HG03354 (cell line): Measurements from ENCODE around the gene ANKS1B.

Experiments
- ATAC-seq: cut with Tn5 transposase; IDR thresholded peaks from one replicate; pipeline ENCODE4 v1.9.1; 2021; ENCODE audit warnings: mild to moderate bottlenecking; ENCODE audit not compliant: unreplicated experiment, poor library complexity, severe bottlenecking

ANKS1B gene

DNA sequence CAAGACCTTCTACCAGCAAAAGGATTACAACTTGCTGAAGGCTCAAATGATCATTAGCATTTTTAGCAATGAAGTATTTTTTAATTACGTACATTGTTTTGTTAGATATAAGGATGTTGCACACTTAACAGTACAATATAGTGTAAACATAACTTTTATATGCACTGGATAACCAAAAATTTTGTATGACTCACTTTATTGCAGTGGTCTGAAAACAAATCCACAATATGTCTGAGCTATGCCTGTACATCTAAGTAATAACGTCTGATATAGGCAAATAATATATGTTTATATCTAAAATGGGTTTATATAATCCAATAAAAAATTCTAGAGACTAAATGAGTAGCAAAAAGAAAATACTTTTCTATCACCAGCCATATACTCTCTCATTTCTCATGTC is 10.6 kb downstream of the ANKS1B start:
- ATAC-seq: no peak

DNA sequence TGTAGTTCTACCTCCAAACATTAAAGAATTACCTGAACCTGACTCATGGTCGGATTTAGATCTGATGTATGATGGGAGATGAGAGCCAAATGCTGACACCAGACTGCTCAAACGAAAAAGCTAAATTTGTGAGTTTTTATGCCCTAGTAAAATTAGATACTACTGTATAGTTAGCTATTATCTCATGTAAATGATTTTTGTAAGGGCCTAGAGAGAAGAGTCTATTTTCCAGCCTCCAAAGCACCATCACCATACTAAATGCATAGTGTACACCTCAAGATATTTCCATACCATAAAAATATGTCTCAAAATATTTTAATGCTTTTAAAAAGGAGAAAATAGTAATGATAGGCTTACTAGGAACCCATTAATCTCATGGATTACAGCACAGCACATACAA is 18.3 kb downstream of the ANKS1B start:
- no peak for ATAC-seq

DNA sequence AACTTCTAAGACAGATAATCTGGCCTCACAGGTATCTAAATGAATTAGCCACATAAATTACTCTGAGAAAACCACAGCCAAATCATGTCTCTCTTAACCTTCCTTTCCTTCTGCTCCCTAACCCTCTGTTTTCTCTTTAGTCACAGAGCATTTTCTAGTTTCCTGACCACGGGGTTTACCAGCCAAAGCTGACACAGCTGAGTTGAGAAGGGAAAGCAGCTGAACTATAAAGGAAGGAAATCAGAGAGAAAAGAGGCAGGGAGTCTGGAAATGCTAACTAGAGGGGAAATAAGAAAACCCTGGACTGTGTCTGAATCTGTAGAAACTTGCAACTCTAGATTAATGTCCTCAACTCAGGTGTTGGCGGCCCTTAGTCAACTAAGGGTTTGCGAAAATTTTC is 24.4 kb downstream of the ANKS1B start:
- ATAC-seq: no peak

DNA sequence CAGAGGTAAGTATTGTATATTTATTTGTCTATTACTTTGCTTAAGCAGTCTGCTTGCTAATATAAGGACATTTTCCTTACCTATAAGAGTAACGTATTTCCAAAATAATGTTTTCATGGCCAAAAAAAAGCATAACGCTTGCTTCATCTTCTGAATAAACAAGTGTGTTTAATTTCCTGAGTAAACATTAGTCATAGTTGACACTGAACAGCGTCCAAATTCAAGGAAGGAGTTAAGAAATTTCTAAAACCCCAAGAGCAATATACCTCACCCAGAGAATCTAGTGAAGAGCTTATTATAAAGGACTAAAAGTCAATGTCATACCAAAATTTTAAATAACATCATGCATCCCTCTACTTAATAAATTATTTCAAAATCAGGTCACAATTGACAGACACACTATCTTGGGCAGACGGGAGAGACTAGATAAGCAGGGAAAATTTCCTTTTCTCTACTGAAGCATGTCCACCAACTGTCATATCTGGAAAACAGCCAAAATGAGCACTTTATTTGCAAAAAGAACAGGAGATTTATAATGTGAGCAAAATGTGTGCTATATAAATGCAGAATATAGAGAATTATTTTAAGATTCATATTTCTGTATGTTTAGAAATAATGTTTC is 25.1 kb downstream of the ANKS1B start:
- ATAC-seq: no peak

DNA sequence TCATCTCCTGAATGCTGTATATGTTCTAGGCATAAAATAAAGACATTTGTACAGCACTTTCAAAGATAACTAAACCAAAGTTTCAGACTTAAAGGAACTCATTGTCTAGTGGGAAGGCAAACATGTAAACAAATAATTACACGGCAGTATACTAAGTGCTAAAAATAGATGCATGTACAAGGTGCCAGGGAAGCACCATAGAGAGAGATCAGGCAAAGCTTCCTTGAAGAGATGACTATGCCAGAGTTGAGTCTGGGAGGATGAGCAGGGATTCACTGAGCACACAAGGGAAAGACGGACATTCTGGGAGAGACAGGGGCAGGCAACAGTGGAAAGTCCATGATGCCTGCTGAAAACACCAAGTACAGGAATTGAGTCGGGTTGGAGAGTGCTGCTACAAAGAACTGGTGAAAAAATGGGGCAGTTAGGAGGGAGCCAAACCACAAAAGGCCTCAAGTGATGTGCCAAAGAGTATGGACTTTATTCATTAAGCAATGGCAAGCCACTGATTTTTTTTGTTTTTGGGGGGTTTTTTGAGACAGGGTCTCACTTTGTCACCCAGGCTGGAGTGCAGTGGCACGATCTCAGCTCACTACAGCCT is 26.8 kb downstream of the ANKS1B start:
- ATAC-seq: no peak

DNA sequence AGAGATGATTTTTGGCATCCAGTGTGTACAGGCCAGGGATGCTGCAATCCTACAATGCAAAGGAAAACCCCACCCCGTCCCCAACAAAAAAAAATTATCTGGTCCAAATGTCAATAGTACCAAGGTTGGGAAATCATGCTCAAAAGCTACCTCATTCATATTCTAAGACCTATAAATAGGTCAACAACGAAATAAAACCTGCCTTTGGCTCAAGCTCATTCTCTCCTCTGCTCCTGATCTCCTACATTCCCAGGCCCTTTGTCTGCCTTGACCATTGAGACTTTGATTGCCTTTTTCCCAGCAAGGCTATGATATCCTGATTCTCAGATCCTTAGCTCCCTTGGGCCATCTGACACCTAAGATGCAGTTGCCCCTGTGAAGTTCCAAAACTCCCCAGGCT is 30.0 kb downstream of the ANKS1B start:
- ATAC-seq: no peak

DNA sequence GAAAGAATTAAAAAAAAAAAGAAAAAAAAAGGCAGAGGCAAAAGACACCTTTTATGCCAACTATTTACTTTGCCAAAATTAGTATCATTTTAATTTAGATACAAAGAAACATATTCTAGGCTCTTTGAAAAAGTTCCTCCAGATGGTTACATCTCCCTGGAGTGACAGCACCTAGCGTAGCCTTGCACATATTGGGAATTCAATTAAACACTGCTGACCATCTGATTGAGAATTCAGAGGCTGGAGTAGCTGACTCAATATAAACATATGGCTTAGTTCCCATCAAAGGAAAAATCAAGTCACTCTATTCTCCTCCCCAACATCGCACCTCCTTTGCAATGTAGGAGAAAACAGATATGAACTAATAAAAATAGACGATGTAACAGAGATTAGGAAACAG is 36.4 kb downstream of the ANKS1B start:
- no peak for ATAC-seq

DNA sequence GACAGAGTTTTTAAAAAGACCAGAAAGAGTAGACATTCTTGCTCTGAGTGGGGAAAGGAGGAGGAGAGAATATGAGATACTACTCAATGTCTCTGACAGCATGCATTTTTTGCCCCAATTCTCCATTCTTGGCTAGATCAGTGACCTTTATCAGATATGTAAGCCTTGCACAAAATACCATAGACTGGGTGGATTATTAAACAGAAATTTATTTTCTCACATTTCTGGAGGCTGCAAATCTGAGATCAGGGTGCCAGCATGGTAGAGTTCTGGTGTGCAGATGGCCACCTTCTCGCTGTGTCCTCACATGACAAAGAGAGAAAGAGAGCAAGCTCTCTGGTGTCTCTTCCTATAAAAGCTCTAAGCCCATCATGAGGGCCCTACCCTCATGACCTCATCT is 38.6 kb downstream of the ANKS1B start:
- no peak for ATAC-seq

DNA sequence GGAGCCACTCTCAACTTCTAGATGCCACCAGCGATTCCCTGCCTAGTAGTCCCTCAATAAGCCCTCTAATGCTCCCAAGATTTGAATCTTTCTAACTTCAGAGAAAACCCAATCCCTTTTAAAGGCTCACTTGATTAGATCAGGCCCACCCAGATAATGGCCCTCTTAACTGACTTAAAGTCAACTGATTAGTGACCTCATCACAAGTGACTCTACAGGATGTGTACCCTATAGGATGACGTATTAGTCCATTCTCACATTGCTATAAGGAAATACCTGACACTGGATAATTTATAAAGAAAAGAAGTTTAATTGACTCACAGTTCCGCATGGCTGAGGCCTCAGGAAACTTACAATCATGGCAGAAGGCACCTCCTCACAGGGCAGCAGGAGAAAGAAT is 49.1 kb downstream of the ANKS1B start:
- no peak for ATAC-seq

DNA sequence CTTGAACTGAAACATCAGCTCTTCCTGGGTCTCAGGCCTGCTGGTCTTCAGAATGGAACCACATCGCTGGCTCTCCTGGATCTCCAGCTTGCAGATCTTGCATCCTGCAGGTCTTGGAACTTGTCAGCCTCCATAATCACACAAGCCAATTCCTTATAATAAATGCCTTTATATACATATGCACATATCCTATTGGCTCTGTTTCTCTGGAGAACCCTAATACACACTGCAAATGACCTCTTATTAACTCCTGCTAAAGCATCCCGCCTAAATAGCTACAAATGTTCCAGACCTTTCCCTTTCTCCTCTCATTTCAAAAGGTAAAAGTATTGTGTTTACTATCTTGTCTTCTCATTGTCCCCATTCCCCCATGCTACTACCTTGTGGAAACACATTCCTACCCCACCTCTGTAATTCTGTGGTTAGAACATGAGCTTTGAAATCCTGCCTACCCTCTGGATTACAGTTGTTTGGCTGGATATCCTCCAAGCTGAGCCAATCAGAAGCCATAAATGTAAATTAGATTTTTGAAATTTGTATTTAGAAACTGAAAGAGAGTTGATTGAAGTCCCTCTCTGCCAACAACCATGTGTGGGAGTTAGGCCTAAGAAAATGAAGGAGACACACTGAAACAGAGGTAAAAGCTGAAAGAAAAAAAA is 58.1 kb downstream of the ANKS1B start:
- no peak for ATAC-seq

DNA sequence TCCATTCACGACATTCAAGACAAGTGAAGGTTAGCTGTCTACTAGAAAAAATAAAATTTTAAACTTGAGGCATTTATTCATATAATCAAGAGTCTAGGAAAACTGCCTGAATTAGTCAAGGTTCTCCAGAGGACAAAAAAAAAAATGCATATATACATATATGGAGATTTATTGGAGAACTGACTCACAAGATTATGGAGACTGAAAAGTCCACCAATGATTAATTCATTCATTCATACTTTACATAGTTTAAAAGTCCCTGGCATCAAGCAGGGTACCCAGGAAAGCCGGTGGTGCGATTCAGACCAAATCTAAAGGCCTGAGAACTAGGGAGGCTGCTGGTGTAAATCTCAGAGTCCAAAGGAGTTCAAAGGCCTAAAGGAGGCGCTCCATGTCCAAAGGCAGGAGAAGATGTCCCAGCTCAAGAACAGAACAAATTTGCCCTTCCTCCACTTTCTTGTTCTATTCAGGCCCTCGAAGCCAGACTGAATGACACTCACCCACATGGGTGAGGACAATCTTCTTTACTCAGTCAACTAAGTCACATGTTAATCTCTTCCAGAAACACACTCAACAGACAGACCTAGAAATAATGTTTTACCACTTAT is 64.3 kb downstream of the ANKS1B start:
- no peak for ATAC-seq

DNA sequence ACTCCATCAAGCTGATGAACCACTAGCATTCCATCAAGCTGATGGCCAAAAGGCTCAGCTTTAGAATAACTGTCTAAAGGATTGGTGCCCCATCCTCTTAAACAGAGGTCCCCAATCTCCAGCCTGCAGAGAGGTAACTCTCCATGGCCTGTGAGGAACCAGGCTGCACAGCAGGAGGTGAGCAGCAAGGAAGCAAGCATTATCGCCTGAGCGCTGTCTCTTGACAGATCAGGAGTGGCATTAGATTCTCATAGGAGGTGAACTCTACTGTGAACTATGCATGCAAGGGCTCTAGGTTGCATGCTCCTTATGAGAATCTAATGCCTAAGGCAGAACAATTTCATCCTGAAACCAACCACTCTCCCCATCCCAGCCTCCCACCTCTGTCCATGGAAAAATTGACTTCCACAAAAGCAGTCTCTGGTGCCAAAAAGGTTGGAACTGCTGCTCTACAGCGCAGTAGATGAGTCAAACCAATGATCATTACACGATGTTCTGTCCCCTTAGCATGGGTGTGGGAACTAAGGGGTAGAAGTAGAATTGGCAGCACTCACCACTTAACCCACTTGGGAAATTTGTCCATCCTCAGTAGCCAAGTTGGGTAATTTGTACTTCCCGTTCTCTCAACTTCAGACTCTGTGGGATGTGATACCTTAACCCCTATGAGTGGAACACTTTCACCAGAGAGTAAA is 66.9 kb downstream of the ANKS1B start:
- ATAC-seq: no peak

DNA sequence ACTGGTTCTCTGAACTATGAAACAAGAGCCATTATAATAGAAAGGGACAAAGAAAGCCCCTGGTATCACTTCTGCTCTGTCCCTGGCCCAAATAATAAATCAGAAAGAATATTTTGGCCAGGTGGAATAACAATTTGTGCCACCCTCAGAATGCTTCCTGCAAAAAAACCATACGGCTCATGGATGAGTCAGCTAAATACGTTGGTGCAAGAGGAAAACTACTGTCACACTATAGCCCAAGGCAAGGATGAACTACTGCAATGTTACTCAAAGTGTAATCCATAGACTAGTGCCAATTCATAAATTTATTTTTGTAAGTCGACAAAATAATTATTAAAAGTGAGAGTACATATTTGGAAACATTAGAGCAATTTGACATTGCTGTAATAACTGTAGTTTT is 68.2 kb downstream of the ANKS1B start:
- no peak for ATAC-seq

DNA sequence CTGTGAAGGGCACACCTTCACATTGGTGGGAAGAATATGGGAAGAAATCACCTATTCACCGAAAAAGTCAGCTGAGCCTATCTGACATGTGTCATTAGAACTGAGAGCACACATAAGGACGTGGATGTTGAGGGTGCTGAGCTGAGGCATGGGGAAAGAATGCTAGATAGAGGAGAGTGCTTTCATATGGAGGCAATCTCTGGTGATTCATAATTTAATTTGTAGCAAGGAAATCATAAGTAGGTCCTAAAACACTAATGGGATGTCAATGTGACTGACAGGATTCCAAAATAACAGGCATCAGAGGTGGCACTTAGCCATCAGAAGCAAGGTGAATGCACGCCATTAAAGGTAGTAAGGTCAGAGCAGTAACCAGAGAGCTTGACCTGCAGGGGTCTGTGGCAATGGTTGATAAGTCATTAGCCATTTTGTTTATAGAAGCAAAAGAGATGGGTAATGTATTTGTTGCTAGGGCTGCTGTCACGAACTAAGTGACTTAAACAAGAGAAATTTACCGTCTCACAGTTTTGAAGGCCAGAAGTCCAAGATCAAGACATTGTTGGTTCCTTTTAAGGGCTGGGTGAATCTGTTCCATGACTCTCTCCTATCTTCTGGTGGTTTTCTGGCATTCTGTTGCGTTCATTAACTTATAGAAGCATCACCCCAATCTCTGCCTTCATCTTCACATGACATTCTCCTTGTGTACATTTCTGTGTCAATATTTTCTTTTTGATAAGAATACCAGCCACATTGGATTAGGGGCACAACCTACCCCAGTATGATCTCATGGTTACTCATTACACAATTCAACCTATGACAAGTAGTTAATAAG is 69.3 kb downstream of the ANKS1B start:
- no peak for ATAC-seq

DNA sequence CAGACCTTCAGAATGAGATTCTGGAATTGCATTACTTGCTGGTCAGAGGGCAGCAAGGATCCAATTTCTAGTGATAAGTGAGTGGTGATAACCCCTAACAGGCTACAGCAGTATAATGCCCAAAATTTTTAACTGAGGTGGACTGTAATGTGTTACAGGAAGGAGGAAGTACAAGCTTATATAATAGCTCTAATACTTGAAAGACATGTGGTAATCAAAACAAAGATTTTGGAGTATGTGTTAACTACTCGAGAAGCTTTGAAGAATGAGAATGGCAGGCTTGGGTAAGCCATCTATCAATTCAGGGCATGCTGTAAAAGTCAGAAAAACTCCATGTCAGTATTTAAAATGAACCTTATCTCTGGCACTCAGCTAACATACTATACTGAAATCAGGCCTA is 70.5 kb downstream of the ANKS1B start:
- ATAC-seq: no peak

DNA sequence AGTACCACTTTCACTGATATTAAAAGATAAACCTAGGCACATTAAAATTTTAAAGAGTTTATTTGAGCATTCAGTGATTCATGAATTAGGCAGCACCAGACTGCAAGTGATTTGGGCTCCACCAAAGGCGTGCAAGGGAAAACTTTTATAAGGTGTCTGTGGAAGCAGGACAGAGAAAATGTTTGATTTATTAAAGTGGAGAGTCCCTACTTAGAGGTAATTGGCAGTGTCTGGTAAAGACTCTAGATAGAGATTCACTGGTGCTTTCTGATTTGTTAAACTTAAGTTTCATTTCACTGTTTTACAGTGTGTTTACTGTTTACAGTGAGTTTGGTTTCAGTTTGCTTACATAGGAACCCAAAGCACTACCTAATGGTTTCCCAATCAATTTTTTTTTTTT is 72.8 kb downstream of the ANKS1B start:
- peak; percentile 86 for ATAC-seq

DNA sequence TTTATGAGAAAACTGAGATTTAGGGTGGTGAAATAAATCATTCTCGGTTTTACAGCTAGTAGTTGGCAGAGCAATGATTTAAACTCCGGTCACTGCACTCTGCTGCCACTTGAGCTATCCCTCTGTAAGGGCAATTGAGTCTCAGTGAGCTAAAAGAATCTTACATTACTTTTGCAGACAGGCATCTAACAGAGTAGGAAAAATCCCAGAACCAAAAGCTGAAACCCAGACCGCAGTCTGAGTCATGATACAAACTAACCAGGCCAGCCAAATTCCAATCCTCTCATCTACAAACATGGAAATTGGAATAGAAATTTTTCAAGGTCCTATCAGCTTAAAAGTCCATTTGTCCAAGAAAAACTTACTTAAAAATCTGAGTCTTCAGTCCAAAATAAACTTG is 73.7 kb downstream of the ANKS1B start:
- no peak for ATAC-seq

DNA sequence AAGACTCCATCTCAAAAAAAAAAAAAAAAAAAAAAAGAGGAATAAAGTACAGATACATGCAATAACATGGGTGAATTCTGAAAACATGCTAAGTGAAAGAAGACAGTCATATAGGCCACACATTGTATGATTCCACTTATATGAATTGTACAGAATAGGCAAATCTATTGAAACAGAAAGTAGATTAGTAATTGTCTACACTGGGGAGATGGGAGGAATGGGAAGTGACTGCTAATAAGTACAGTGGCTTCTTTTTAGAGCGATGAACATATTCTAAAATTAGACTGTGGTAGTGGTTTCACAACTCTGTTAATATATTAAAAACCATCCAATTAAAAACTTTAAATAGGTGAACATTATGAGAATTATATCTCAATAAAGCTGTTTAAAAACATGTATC is 74.4 kb downstream of the ANKS1B start:
- peak; percentile 76 for ATAC-seq

DNA sequence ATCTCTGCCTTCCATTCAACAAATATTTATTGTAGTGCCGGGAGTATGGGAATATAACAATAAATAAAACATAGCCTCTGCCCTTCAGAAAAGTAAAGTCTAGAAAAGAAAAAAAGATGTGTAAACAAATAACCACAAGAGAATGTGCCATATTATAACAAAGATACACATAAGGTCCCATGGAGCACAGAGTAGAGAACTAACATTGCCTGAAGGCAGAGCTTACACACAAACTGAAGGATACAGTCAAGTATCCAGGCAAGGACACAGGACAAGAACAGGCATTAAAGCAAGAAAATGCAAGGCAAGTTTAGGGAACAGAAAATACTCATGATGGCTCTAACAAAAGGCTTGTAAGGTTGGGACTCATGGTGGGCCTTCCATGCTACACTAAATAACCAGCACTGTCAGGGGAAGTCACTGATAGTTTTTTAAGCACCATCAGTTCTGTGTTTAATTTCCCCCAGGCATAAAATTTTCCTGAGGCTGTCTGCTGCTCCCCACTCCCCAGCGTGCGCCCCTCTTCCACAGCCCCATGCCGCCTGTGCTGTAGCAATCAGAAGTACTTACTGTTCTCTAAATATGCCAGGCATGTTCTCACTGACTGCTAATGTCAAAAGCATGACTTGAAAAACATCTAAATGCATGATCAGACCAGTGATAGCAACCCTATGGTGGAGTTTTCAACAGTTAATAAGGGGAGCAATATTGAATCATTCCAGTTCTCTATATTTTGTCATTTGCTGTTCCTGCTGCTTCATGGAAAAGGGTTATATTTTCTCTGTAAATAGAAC is 77.8 kb downstream of the ANKS1B start:
- ATAC-seq: no peak
